ENCODE measurements around the gene PEX10.

PEX10 gene

DNA sequence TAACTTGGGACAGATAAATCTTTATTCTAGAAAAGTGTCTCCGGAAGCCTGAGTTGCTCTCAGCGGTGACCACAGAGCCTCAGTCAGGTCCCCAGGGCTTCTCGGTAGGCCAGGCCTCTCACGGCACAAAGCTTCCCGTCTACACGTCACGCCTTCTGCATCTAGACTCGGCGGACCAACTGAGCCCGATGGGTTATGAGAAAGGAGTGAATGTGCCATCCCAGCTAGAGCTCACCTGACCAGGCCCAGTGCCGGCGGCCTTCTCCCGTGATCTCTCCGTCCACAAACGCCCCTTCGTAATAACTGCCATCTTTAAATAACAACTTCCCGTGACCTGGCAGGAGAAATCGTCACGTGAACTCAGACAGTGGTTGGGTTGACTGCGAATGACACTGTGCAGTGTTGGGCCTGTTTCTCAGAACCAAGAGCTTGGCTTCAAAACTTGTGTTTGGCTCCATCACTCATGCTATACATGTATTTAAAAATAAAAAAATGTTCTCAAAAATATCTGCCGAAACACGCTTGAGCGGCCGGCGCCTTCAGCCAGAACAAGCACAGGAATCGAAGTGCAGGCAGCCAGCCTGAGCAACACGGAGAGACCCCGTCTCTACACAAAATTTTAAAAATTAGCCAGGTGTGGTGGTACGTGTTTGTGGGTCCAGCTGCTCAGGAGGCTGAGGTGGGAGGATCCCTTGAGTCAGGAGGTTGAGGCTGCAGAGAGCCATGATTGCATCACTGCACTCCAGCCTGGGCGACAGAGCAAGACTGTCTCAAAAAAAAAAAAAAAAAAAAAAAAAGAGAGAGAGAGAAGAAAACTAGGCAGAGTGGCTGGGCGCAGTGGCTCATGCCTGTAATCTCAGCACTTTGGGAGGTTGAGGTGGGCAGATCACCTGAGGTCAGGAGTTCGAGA, 24.1 kb downstream of the PEX10 start:
- DNase-seq (ENCODE audit: low read depth in 2 of 2), result no peak

DNA sequence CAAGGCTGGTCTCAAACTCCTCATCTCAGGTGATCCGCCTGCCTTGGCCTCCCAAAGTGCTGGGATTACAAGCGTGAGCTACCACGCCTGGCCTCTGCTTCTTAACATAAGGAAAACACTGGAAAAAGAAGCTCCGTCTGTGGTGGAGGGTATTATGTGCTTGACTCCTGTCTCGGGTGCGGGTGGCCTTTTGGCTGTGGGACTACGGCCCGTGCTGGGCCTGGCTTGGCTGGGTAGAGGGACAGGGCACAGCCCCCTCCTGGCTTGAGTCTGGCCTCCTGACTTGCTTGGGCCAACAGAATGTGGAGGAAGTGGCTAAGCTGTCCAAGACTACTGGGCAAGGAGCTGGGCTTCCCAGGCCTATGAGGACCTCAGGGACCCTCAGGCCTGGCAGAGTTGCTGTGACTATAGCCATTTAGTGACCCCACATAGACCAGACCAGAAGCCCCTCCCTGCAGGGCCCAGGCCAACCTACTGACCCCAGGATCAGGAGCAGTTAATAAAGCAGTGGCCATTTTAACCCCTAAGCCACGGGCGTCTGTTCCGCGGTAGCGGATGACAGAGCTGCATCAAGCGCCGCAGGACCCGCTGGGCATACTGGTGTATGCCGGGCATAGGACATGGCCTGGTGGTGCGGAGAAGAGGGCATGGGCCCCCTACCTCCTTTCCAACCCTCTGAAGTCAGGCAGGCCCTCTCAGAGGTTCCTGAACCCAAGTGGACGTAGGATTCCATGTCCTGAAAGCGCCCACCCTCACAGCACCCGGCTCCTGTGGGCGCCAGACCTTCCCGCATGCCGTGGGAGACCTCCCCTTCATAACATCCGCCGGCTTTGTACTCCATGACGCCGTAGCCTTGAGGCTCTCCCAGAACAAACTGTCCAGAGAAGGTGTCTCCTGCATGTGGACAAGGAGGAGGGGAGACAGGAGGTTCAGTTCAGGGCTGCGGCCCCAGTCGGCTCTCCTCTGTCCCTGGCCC, 25.4 kb downstream of the PEX10 start:
- no peak for DNase-seq (ENCODE audit: low read depth in 2 of 2)

DNA sequence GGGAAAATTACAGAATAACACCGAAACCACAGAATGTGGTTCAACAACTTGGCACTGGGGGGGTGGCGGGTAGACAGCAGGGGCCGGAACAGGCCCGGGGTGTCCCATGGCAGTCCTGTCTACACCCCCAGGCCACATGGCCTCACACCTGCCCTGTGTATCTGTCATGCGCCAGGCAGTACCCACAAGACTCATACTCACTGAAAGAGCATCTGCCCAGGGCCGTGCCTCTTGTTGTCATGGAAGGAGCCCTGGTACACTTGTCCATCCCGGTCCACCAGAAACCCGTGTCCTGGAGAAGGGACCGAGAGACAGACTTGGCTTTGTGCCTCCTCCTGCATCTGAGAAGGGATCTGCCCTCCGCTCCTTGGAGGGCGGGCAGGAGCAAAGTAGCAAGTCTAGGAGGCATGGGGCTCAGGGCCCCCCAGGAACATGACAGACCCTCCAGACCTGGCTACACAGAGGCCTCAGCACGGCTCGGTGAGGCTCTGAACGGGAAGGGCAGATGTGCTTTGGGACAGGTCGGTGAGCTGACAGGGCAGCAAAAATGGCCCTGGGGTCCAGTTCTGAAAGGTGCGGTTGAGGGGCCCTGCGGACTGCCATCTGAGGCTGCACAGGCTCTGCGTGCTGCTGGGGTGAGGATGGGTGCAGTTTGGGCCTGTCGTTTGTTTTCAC, 26.6 kb downstream of the PEX10 start:
- no peak for DNase-seq (ENCODE audit: low read depth in 2 of 2)

DNA sequence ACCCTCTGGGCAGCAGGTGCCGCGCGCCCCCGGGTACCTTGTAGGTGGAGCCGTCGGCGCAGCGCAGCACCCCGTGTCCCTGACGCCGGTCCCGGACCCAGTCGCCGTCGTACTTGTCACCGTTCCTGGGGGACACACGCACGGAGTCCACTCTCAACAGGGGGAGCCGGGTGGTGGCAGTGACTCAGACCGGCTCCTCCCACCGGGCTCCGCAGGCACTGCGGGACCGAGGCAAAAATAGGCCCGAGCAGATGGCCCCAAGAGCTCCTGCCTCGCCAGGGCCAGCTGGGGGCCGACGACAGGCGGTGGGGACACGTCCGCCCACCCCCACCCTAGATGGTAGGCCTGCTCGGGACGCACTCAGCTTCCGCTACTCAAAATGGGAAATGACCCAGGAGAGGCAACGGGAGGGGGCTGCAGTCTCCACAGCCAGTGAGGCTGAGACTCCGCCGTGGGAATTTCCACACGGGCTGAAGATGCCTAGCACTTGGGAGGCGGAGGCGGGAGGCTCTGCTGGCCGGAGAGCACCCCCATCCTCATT, 27.4 kb downstream of the PEX10 start:
- no peak for DNase-seq (ENCODE audit: low read depth in 2 of 2)

DNA sequence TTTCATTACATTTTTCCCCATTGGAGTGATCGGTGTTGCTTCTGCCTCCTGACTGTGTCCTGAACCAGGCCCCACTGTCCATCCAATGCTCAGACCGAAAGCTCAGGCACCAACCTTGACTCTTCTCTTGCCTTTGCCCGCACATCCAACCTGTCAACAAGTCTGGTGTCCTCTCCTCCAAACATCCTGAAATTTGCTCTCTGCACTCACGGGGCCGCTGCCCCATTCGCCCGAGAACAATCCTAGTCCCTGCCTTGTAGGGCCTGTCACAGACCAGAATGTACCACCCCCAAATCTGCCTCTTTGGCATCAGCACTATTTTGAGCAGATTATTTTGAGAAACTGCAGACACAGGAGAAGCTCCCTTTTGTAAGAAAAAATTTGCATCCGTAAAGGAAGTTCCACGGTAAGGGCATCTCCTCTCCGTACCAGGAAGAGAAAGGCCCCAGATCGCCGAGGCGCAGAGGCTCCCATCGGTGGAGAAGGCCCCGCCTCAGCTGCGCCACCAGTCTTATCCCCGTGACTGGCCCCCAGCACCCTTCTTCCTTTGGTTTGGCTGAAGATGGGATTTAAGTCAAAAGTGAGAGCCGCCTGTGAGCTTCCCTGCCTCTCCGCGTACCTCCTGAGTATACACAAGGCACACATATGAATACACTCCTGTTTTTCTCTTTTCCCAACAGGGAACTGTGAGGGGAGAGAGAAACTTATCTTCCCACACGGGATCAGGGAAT, 28.1 kb downstream of the PEX10 start:
- no peak for DNase-seq (ENCODE audit: low read depth in 2 of 2)

DNA sequence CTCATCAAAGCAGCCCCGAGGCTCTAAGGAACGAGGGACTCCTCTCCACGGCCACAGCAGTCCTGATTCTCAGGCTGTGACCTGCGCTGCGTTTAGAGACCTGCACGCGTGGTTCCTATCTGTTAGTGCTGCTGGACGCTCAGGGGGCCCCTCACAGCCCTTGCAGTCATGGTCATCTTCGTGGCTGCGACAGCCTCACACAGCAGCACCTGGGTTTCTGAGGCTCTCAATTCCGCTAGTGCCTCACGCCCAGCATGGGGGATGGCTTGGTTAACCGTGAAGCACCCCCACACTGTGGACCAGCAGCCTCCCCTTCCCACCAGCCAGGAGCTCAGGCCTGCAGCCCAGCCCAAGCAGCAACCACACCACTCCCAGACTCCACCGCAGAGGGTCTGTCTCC, 28.8 kb downstream of the PEX10 start:
- DNase-seq (ENCODE audit: low read depth in 2 of 2), result no peak

DNA sequence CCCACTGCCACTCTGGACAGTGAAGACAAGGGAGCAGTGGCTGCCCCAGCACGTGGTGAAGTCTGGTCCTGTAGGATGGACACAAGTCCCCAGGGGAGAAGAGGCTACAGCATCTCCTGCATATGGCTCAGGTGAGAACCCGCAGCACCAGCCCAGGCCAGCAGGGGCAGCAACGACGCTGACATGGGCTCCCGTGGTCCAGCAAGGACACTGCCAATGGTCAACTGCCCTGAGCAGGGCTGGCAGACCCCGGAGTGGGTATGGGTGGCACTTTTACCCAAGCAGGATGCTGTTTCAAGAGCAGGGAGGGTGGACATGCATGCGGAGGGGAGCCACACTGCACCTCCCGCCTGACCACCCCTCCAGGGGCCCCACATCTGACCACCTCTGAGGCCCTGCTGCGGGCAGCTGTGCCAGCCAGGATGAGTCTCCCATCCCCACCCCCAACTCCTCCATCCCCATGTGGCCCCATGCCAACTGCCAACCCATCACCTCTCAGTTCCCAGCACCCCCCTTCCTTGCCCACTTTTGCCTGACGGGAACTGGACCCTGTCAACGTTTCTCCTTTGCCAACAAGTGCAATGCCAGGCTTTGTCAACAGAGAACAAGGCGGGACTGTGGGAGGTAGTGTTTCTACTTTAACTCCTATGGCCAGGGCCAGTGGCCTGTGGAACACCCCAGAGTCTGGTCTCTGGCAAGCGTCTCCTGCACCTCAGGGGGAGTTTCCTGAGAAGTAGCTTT, 29.6 kb downstream of the PEX10 start:
- DNase-seq (ENCODE audit: low read depth in 2 of 2), result no peak

DNA sequence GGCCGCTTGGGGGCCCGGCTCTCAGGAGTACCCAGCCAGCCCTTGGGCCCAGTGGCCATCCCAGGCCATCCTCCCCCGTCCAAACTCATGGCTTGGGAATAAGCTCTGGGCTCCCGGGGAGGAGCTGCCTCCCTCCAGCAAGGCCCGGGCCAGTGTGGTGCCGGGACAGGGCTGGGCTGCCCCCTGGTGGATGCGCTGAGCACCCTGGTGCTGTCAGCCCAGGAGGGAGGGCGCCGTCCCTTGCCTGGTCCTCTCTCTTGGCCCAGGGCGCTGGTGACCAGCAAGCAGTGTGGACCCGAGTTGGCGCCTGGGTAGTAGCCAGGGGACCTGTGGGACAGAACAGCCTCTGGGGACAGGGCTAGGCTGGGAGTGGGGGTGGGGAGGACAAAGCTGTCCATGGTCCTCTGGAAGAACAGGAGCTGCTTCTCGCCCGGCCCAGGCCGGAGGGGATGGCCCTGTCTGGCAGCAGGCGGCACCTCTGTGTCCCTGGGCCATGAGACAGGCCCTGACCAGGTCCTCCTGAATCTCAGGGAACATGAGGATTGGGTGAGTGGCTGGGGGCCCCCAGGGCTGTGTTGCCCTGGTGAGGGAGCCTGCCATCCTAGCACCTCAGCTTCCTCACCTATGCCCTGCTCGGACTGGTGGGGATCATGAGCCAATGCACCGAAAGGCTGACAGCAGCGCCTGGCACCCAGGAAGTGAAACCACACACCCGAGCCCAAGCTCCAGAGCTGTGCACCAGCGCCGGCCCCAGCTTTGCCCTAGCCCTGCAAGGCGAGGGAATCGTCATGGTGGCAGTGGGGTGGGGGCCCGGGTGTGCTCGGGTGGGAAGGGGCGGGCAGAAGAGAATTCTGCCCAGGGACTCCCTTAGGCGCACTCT, 30.4 kb downstream of the PEX10 start:
- DNase-seq (ENCODE audit: low read depth in 2 of 2), result peak; percentile 39 to 68

DNA sequence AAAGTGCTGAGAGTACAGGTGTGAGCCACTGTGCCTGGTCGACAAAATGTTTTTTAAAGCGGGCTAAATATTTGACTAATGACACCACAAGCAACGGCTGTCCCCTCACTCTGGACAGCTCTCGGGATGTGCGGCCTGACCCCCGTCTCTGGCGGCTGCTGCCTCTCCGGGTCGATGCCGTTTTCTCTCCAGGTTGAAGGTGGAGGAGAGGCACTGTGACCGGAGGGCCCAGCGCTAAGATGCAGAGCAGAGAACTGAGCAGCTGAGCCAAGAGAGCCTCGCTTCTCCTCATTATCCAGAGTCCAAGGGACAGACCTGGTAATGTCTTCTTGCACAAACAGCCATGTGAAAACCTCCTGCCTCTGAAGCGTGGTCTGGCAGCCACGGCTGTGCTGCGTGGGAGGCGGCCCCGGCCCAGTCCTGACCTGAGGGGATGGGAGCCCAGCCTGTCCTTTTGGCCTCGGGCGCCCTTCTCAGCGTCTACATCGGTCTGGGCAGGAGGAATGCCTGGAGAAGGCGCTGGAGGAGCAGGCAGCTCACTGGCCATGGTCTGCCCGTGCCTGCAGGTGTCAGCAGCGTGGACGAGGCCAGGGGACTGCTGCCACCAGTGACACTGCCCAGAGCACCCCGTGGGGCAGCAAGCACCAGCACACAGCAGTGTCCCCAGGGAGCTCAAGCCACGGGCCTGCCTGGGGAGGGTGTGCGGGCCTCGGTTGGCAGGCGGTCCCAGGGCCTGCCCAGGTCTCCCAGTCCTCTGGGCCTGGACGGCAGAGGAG, 31.4 kb downstream of the PEX10 start:
- DNase-seq (ENCODE audit: low read depth in 2 of 2), result no peak

DNA sequence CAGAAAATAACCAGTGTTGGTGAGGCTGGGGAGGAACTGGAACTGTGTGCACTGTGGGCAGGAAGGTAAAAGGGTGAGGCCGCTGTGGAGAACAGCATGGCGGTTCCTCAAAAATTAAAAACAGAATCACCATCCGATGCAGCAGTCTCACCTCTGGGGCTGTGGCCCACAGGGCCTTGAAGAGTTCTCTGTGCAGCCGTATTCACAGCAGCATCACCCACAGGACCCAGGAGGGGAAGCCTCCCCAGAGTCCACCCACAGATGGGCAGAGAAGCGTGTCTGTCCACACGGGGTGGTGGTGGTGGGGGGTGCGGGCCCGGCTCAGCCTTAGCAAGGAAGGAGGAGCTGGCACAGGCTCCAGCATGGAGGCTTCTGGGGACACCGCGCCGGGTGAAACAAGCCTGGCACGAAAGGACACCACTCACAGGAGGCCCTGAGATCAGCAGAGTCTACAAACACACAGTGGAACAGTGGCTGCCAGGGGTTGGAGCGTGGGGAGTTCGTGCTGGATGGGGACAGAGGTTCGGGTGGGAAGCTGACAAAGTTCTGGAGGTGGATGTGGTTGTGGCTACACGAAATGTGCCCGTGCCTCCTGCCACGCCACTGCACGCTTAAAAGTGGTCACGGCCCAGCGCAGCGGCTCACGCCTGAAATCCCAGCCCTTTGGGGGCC, 32.5 kb downstream of the PEX10 start:
- no peak for DNase-seq (ENCODE audit: low read depth in 2 of 2)

DNA sequence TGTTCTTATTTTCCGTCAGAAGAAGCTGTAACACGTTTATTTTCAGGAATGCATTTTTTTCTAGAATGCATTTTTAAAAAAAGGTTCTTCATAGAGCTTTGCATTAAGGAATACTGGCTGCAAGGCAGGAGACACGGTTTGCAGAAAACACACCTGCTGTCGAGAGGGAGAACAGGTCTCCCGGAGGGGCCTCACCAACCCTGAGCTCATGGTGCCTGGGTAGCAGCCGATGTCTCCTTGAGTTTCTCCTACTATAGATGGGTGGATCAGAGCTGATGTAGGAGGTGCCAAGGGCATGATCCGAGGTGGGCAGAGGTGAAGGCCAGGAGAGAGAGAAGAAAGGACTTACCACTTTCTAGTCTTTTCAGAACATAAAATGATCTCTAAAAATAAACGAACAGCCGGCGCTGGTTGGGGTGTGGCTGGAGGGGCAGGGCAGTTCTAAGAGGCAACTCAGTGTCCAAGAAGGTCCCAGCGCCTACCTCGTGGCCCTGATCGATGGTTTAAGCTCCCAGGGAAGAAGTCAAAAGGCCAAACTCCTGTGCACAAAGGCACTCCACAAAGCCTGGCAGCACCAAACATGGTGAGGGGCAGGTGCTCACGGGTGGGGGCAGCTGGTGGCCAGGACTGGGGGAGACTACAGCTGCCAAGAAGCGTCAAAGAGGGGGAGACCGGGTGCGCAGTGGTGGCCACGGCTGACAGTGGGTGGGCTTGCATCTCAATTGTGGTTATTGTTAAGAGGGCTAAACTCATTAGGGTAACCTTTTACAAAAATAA, 33.2 kb downstream of the PEX10 start:
- DNase-seq (ENCODE audit: low read depth in 2 of 2), result no peak

DNA sequence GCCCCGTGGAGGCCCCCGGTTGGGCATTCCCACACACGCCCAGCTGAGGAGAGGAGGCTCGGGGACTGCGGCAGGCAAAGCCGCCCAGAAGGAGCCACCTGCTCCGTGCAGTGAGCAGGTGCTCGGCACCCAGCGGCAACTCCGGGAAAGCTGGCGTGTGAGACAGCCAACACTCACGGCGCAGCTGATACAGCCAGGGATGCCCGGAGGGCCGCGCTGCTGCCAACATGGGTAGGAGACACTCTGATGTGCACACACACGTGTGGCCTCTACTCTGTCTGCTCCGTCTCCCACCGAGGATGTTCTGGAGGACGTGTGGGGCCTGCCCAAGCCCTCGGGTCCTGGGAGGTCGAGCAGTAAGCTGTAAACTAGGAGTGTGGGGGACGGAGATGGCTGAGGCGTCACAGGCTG, 33.9 kb downstream of the PEX10 start:
- DNase-seq (ENCODE audit: low read depth in 2 of 2), result no peak

DNA sequence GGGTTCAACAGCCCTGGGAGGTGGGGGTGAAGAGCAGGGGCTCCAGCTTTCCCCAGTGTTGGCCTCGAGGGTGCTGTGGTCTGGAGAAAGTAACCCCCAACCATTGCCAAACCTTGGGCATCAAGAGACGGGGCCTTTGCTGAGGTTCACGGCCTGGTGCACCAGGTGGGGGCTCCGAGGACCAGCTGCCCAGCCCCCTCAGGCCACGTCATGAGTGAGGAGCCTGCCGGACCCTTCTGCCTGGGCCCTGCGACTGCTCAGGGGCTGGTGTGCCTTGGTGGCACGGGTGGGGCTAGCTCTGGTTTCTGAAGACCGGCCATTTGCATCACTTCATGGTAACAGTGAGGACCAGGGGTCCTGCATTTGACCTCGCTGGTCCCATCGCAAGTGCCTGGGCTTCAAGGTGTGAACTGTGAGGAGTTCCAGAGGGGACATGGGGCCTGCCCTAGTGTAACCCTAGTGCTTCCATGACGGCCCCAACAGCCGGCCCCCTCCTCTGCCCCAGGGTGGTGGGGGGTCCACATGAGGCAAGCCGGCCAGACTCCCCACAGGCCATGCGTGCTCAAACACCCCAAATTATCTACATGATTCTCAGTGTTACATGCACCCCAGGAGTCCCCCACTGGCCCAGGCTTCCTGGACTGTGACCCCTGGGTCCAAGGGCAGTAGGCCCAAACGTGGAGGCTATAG, 34.5 kb downstream of the PEX10 start:
- DNase-seq (ENCODE audit: low read depth in 2 of 2), result no peak

DNA sequence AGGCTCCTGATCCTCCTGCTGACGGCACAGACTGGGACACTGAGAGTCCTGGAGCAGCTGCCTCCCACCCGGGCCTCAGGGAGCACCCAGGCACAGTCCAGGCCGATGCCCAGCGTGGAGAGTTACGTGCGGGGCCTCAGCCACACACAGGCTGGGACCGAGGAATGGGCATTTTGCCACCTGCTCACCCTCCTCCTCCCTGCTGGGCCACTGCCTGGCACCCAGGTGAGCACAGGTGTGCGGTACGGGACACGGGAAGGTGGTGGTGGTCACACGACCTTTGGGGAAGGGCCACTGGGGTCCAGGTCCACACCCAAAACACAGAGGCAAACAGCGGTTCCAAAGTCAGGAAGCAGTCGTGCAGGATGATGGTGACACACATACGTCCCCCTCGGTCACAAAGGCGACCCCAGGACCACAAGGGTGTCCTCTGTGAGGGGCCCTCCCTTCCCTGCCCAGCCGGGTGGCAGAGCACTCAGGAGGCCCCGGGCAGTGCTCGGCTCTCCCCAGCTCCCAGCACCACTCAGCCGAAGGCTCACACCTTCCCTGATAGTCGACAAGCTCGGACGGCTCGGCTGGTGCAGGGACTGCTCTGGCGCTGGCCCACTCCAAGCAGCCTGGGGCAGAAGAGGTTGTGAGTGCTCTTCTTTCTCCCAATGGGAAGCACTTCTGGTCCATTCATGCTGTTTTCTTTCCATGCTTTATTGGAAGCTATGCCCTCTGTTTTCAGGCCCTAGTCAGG, 35.3 kb downstream of the PEX10 start:
- no peak for DNase-seq (ENCODE audit: low read depth in 2 of 2)

DNA sequence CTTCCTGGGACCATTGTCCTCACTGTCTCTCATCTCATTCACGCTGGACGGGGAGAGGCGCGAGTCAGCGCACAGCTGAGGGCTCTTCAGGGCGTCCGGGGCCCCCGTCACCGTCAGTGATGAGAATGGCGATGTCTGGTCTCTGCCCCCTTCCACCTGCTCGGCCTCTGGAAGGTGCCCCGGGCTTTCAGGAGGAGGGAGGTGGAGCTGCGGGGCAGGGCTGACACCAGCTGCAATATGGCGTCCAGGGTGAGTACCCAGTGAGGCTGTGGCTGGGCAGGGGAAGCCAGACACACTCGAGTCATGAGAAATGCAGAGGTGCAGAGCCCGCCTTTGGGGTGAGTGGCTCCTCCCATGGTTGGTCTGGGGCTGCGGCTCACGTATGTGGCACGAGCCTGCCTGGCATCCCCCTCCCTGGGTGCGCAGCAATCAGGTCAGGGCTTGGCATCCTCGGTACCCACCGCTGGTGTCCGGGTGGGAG, 36.1 kb downstream of the PEX10 start:
- no peak for DNase-seq (ENCODE audit: low read depth in 2 of 2)

DNA sequence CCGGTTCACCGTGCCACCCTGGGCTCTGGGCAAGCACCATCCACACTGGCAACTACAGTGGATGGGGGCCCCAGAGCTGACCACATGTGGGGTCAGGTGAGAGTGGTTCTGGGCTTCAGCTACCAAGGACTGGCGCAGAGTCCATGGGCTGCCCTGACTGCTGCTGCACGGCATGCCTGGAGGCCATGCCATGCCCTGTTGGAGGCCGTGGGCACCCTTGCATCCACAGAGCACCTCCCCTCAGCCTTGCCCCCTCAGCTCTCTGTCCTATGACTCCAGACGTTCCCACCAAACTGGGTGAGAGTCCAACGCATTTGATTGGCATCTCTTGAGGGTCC, 36.5 kb downstream of the PEX10 start:
- no peak for DNase-seq (ENCODE audit: low read depth in 2 of 2)

Measured in stimulated activated CD8-positive, alpha-beta memory T cell treated with anti-CD3 and anti-CD28 coated beads, Interleukin-2, amount 100 ng/mL, for 1 hour (primary cell).